MCF 10A (cell line): Measurements from ENCODE around the gene AKAP13. TPM values are rescaled to one million over a fixed set of nuclear protein-coding genes. Genes with fewer than 3 reads are reported as not detected.

Source experiments
- BruUV-seq: library from RNA; stranded (reverse); fragments of 400-500 nt; replicated peaks from 2 replicates; lab custom pipeline; 2021; lab: Mats Ljungman, UMichigan
- CTCF ChIA-PET: fragments of 300-600 bp; sonication (Branson Sonifier 250); formaldehyde crosslinking; extraction: SDS; loops from one replicate; lab custom pipeline; 2021; ENCODE audit warnings: antibody characterized with exemption, inconsistent platforms; lab: Yijun Ruan, JAX
- POLR2A ChIA-PET: fragments of 300-600, 350-650 bp; sonication (Branson Sonifier 250); formaldehyde crosslinking; extraction: SDS; loops from one replicate; lab custom pipeline; 2020; ENCODE audit warnings: antibody characterized with exemption, inconsistent platforms; lab: Yijun Ruan, JAX
- DNase-seq: peaks from one replicate; pipeline ENCODE4 v3.0.0-alpha.2; 2018; ENCODE audit not compliant: unreplicated experiment
- H3K27ac Mint-ChIP-seq: one replicate; pipeline ENCODE4 v1.8.0; 2022; ENCODE audit warnings: mild to moderate bottlenecking, low read depth, mixed read lengths; ENCODE audit not compliant: unreplicated experiment
- H3K27me3 Mint-ChIP-seq: one replicate; pipeline ENCODE4 v1.8.0; 2022; ENCODE audit warnings: mixed read lengths; ENCODE audit not compliant: insufficient read depth, unreplicated experiment
- H3K36me3 Mint-ChIP-seq: one replicate; pipeline ENCODE4 v1.8.0; 2022; ENCODE audit warnings: mild to moderate bottlenecking, moderate library complexity, mixed read lengths; ENCODE audit not compliant: insufficient read depth, unreplicated experiment
- H3K4me1 Mint-ChIP-seq: one replicate; pipeline ENCODE4 v1.8.0; 2022; ENCODE audit warnings: mixed read lengths; ENCODE audit not compliant: insufficient read depth, unreplicated experiment
- H3K4me3 Mint-ChIP-seq: one replicate; pipeline ENCODE4 v1.8.0; 2022; ENCODE audit warnings: mild to moderate bottlenecking, moderate library complexity, mixed read lengths; ENCODE audit not compliant: unreplicated experiment
- H3K9me3 Mint-ChIP-seq: one replicate; pipeline ENCODE4 v1.8.0; 2022; ENCODE audit warnings: mixed read lengths; ENCODE audit not compliant: unreplicated experiment
- intact Hi-C: fragments of 100-400 bp; cut with micrococcal nuclease; formaldehyde crosslinking; loops from 2 replicates; pipeline ENCODE4 v1.14.1; 2022
- total RNA-seq: library from RNA; stranded (reverse); gene quantifications from 2 replicates; pipeline ENCODE4 v1.2.3, GENCODE V29; 2022
- TF ChIP-seq, protein P1 (sequence below): fragments of 200-600 bp; IDR thresholded peaks from one replicate; pipeline ENCODE4 v1.8.0; 2022; ENCODE audit warnings: antibody characterized with exemption, mild to moderate bottlenecking; ENCODE audit not compliant: unreplicated experiment

The AKAP13 gene
- total RNA-seq, 1 experiment from 2014 or later = 65.7 TPM

DNA sequence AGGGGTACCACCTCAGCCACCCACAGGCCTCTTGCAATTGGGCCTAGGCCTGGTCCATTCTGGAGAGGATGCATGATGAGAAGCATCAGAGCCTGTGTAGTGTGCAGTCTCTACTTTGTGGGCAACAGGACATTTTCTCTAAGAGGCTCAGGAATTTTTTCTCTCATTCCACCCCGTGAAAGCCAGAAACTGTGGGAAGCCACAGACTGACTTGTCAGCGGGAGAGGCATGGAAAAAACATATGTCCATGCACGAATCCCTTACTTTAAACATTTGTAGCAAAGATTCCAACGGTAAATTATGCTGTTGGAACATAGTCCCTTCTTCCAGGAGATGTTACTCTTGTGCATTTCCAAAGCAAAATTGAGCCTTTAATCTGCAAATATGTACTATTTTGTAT is 217.8 kb downstream of the AKAP13 start:
- no peak for DNase-seq
- Mint-ChIP-seq H3K36me3 (peaks cover 41% of the 10 kb centered on the region), H3K27me3 (no peaks in the 10 kb centered on the region), H3K4me3 (no peak overlapping the region), H3K9me3 (no peaks in the 10 kb centered on the region), H3K27ac (no peak overlapping the region), H3K4me1 (peaks cover 10% of the 10 kb centered on the region)
- TF ChIP-seq, protein P1, sequence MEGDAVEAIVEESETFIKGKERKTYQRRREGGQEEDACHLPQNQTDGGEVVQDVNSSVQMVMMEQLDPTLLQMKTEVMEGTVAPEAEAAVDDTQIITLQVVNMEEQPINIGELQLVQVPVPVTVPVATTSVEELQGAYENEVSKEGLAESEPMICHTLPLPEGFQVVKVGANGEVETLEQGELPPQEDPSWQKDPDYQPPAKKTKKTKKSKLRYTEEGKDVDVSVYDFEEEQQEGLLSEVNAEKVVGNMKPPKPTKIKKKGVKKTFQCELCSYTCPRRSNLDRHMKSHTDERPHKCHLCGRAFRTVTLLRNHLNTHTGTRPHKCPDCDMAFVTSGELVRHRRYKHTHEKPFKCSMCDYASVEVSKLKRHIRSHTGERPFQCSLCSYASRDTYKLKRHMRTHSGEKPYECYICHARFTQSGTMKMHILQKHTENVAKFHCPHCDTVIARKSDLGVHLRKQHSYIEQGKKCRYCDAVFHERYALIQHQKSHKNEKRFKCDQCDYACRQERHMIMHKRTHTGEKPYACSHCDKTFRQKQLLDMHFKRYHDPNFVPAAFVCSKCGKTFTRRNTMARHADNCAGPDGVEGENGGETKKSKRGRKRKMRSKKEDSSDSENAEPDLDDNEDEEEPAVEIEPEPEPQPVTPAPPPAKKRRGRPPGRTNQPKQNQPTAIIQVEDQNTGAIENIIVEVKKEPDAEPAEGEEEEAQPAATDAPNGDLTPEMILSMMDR = no peak
- CTCF ChIA-PET = no interaction called here
- intact Hi-C loops = no loop called here
- POLR2A ChIA-PET = no interaction called here
- BruUV-seq = no TSS peak

DNA sequence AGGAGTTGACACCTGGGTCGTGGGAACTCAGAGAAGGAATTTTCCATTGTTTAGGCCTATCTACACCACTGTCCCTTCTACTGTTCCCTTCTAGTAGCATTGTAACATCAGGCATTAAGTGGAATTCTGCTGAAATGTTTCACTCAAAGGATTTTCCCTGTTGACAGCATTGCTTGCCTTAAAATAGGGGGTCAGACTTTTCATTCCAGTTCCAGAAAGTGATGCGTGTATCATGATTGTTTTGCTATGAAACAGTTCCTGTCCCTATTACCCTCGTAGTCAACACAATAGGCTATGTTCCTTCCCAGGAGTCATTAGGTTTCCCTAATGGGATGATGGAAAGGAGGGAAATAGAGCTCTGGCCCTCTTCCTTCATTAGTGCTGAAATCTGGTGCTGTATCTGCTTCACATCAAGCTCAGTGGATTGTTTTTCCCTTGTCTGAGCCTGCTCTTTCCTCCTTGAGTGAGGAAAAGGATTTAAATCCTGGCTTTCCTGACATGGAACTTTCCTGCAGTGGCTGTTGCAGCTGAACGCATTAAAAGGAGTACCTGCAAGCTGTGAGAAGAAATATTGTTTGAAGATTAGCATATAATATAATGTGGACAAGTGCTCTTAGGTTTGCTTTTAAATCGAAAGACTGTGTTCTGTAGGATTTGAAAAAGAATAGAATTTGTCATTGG is 218.5 kb downstream of the AKAP13 start:
- no peaks in the 10 kb centered on the region for H3K27me3 Mint-ChIP-seq
- no peak for DNase-seq
- BruUV-seq = no TSS peak
- peaks cover 15% of the 10 kb centered on the region for H3K4me1 Mint-ChIP-seq
- CTCF ChIA-PET = interaction anchor here (0.6 to 0.7 kb wide), 2 partner anchors 9 to 303 kb away, joined by 4 to 5 read pairs; no protein-coding TSS in a partner anchor
- POLR2A ChIA-PET = interaction anchor here (0.8 kb wide), 1 partner anchor 10 kb away, joined by 3 read pairs; no protein-coding TSS in a partner anchor
- peaks cover 44% of the 10 kb centered on the region for H3K36me3 Mint-ChIP-seq
- no peak overlapping the region for H3K4me3 Mint-ChIP-seq
- intact Hi-C loops = no loop called here
- H3K9me3 Mint-ChIP-seq = no peaks in the 10 kb centered on the region
- TF ChIP-seq, protein P1 = no peak
- no peak overlapping the region for H3K27ac Mint-ChIP-seq

DNA sequence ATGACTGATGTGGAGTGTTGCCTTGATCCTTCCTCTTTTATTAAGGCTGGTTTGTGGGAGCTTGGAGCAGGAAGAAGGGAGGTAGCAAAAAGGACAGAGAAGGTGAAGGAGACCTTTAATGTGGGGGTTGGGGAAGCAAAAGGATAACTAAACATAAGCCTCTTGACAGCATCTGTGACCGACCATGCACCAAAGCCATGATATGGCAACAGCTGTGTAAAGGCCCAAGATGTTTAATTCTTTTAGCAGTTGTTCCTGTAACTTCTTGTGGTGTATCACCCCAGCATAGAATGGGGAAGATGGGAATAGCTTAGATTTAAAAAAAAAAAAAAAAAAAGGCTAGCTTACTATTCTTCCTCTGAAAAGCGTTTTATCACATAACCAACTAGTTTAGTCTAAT is 219.6 kb downstream of the AKAP13 start:
- intact Hi-C loops = no loop called here
- TF ChIP-seq, protein P1 = no peak

DNA sequence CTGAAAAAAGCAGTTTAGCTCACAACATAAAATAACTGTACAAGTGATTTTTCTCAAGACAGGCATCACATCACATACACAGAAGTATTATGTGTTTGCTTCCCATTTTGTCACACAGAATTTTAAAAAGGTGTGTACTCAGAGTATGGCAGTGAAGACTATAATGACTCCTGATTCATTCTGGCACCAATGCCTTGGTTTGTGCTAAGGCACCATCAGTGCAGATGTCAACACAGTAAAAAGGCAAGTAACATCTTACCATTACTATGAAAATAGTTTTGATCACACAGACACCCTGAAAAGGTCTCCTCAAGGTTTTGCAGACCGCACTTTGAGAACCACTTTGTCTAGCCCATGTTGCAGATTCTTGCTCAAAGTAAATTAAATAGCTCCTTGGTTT is 222.8 kb downstream of the AKAP13 start:
- ChIA-PET POLR2A (no interaction called here), CTCF (interaction anchor here (1.0 kb wide), 1 partner anchor 16 kb away, joined by 3 read pairs; no protein-coding TSS in a partner anchor)
- intact Hi-C loops = no loop called here
- no peak overlapping the region for H3K27ac Mint-ChIP-seq
- no peaks in the 10 kb centered on the region for H3K9me3 Mint-ChIP-seq
- no peaks in the 10 kb centered on the region for H3K27me3 Mint-ChIP-seq
- BruUV-seq = no TSS peak
- no peak overlapping the region for H3K4me3 Mint-ChIP-seq
- H3K4me1 Mint-ChIP-seq = peaks cover 6% of the 10 kb centered on the region
- TF ChIP-seq, protein P1 = no peak
- no peak for DNase-seq
- peaks cover 41% of the 10 kb centered on the region for H3K36me3 Mint-ChIP-seq

More for the DNA sequence above, 219.6 kb downstream of the AKAP13 start:
- peaks cover 54% of the 10 kb centered on the region for H3K36me3 Mint-ChIP-seq
- no peak overlapping the region for H3K27ac Mint-ChIP-seq
- CTCF ChIA-PET = no interaction called here
- POLR2A ChIA-PET = no interaction called here
- peaks cover 16% of the 10 kb centered on the region for H3K4me1 Mint-ChIP-seq
- no TSS peak for BruUV-seq
- no peaks in the 10 kb centered on the region for H3K27me3 Mint-ChIP-seq
- H3K4me3 Mint-ChIP-seq = no peak overlapping the region
- no peak for DNase-seq
- H3K9me3 Mint-ChIP-seq = no peaks in the 10 kb centered on the region
